GM06990 (cell line): Measurements from ENCODE around the gene NLRX1.

Source experiments
- DNase-seq: peaks from one replicate; pipeline ENCODE4 v3.0.0-alpha.2; 2011; ENCODE audit not compliant: insufficient read length; ENCODE audit errors: extremely low read depth
- H3K27me3 ChIP-seq: replicated peaks from 2 replicates; pipeline ENCODE4 v1.6.0; 2011; ENCODE audit warnings: low read length; ENCODE audit not compliant: control insufficient read depth, insufficient read depth
- H3K36me3 ChIP-seq: 2 replicates; pipeline ENCODE4 v1.5.1; 2011; ENCODE audit warnings: low read length; ENCODE audit not compliant: control insufficient read depth, insufficient read depth
- H3K4me3 ChIP-seq: replicated peaks from 2 replicates; pipeline ENCODE4 v1.5.1; 2011; ENCODE audit warnings: low read depth, mild to moderate bottlenecking, control low read depth, low read length
- CTCF ChIP-seq: IDR thresholded peaks from 2 replicates; pipeline ENCODE4 v1.5.1; 2011; ENCODE audit warnings: low read length, control low read depth, mild to moderate bottlenecking, inconsistent platforms; ENCODE audit not compliant: insufficient read depth, poor library complexity, severe bottlenecking

The NLRX1 gene

GRCh38 chr11:119229288-119229672 is 60.8 kb downstream of the NLRX1 start:
- Histone ChIP-seq H3K4me3 (no peak overlapping the region), H3K27me3 (no peaks in the 10 kb centered on the region), H3K36me3 (no peaks in the 10 kb centered on the region; the same call in 1 of the 2 replicates)
- no peak for TF ChIP-seq CTCF
- DNase-seq, result no peak

- DNase-seq, result no peak
- no peak for TF ChIP-seq CTCF
- Histone ChIP-seq H3K36me3 (no peaks in the 10 kb centered on the region; the same call in 1 of the 2 replicates), H3K4me3 (no peak overlapping the region), H3K27me3 (no peaks in the 10 kb centered on the region)
These were observed 61.2 kb downstream of the NLRX1 start for GRCh38 chr11:119229741-119230140.
